OCI-LY7 (cell line): Measurements from ENCODE around the gene CRTAC1. TPM values are rescaled to one million over a fixed set of nuclear protein-coding genes. Genes with fewer than 3 reads are reported as not detected.

Source experiments
- BruUV-seq: library from RNA; stranded (reverse); fragments of 400-500 nt; replicated peaks from 2 replicates; lab custom pipeline; 2021; lab: Mats Ljungman, UMichigan
- CTCF ChIA-PET: fragments of 300-600 bp; sonication (Branson Sonifier 250); formaldehyde crosslinking; loops from one replicate; lab custom pipeline; 2022; ENCODE audit warnings: antibody characterized with exemption; ENCODE audit not compliant: unreplicated experiment; lab: Charles Lee
- POLR2A ChIA-PET: fragments of 300-600 bp; sonication (Branson Sonifier 250); formaldehyde crosslinking; loops from one replicate; lab custom pipeline; 2022; ENCODE audit warnings: antibody characterized with exemption; lab: Charles Lee
- DNase-seq: peaks from one replicate; pipeline ENCODE4 v3.0.0-alpha.2; 2015; ENCODE audit warnings: low spot score
- H2AFZ ChIP-seq: fragments of 200-600 bp; sonication (generic), shearing (Covaris generic); 2 replicates; pipeline ENCODE4 v1.6.1; 2014; ENCODE audit warnings: mild to moderate bottlenecking, antibody characterized with exemption, low read length, moderate library complexity
- H3K27ac ChIP-seq: fragments of 200-600 bp; sonication (generic); 2 replicates; pipeline ENCODE4 v1.5.1; 2014; ENCODE audit warnings: mixed run types, low read depth, mild to moderate bottlenecking, moderate library complexity, low read length, inconsistent platforms; ENCODE audit not compliant: poor library complexity, severe bottlenecking
- H3K36me3 ChIP-seq: fragments of 200-600 bp; sonication (generic); 2 replicates; pipeline ENCODE4 v1.6.1; 2014; ENCODE audit warnings: mild to moderate bottlenecking, antibody characterized with exemption, low read length, moderate library complexity, mixed read lengths; ENCODE audit not compliant: insufficient read depth
- H3K4me1 ChIP-seq: fragments of 200-600 bp; sonication (generic); 2 replicates; pipeline ENCODE4 v1.5.1; 2014; ENCODE audit warnings: mild to moderate bottlenecking, low read length; ENCODE audit not compliant: insufficient read depth, poor library complexity, severe bottlenecking
- H3K4me2 ChIP-seq: fragments of 200-600 bp; sonication (generic); 2 replicates; pipeline ENCODE4 v1.6.1; 2014; ENCODE audit warnings: mild to moderate bottlenecking, low read length
- H3K4me3 ChIP-seq: fragments of 200-600 bp; sonication (generic); 2 replicates; pipeline ENCODE4 v1.5.1; 2014; ENCODE audit warnings: mild to moderate bottlenecking, low read depth, low read length; ENCODE audit not compliant: poor library complexity, severe bottlenecking
- H3K79me2 ChIP-seq: fragments of 200-600 bp; sonication (generic); 2 replicates; pipeline ENCODE4 v1.6.1; 2016; ENCODE audit warnings: low read depth, mild to moderate bottlenecking, low read length, moderate library complexity, mixed read lengths; ENCODE audit not compliant: insufficient read depth
- H3K9me2 ChIP-seq: fragments of 200-600 bp; sonication (generic); 2 replicates; pipeline ENCODE4 v1.6.1; 2016; ENCODE audit warnings: mild to moderate bottlenecking, low read length, mixed read lengths; ENCODE audit not compliant: insufficient read depth
- H3K9me3 ChIP-seq: fragments of 200-600 bp; sonication (generic); 2 replicates; pipeline ENCODE4 v1.6.1; 2014; ENCODE audit warnings: mild to moderate bottlenecking, mixed run types, low read length, mixed read lengths
- H4K20me1 ChIP-seq: fragments of 200-600 bp; sonication (generic); 2 replicates; pipeline ENCODE4 v1.6.1; 2014; ENCODE audit warnings: mild to moderate bottlenecking, antibody characterized with exemption, low read length, moderate library complexity, mixed read lengths; ENCODE audit not compliant: insufficient read depth
- CTCF ChIP-seq: fragments of 200-600 bp; sonication (generic); conservative IDR thresholded peaks from 2 replicates; pipeline ENCODE4 v1.5.1; 2014; ENCODE audit warnings: mild to moderate bottlenecking, antibody characterized with exemption, low read length, moderate library complexity, mixed read lengths
- EZH2phosphoT487 ChIP-seq: fragments of 200-600 bp; sonication (generic); IDR thresholded peaks from 2 replicates; pipeline ENCODE4 v1.6.1; 2018; ENCODE audit warnings: low read depth, borderline replicate concordance, mild to moderate bottlenecking, mixed run types, antibody characterized with exemption, low read length, moderate library complexity, mixed read lengths
- intact Hi-C: fragments of 100-400 bp; cut with micrococcal nuclease; formaldehyde crosslinking; loops from one replicate; pipeline ENCODE4 v1.10.0; 2022; ENCODE audit not compliant: unreplicated experiment
- total RNA-seq, 2 experiments: library from RNA; depleted of rRNA in 1 of 2; stranded (reverse); fragments of >200 nt in 1 of 2; shearing (Covaris generic) in 1 of 2; gene quantifications; 2 replicates each; pipeline ENCODE4 v1.2.3, GENCODE V29; 2014 to 2022

The CRTAC1 gene
- total RNA-seq, 2 experiments from 2014 or later, result not detected

GRCh38 chr10:97940534-97940933 is 89.9 kb downstream of the CRTAC1 start:
- Histone ChIP-seq H2AFZ (no peak overlapping the region), H3K9me3 (no peaks in the 10 kb centered on the region), H3K27ac (no peak overlapping the region), H4K20me1 (no peaks in the 10 kb centered on the region), H3K4me3 (no peak overlapping the region), H3K4me1 (no peaks in the 10 kb centered on the region), H3K9me2 (no peaks in the 10 kb centered on the region), H3K79me2 (no peaks in the 10 kb centered on the region), H3K36me3 (no peaks in the 10 kb centered on the region), H3K4me2 (no peak overlapping the region)
- POLR2A ChIA-PET, result no interaction called here
- intact Hi-C loops, result no loop called here
- DNase-seq, result no peak
- CTCF ChIA-PET, result interaction anchor here (0.6 kb wide), 1 partner anchor 10 kb away, joined by 3 read pairs; no protein-coding TSS in a partner anchor
- TF ChIP-seq CTCF (no peak), EZH2phosphoT487 (no peak)
- BruUV-seq, result no TSS peak

GRCh38 chr10:97939446-97939990 is 90.9 kb downstream of the CRTAC1 start:
- intact Hi-C loops, result no loop called here
- TF ChIP-seq EZH2phosphoT487 (no peak), CTCF (no peak)
- Histone ChIP-seq H2AFZ (no peak overlapping the region), H3K4me2 (no peak overlapping the region), H3K9me3 (no peaks in the 10 kb centered on the region), H3K9me2 (no peaks in the 10 kb centered on the region), H4K20me1 (no peaks in the 10 kb centered on the region), H3K4me1 (no peaks in the 10 kb centered on the region), H3K27ac (no peak overlapping the region), H3K36me3 (no peaks in the 10 kb centered on the region), H3K79me2 (no peaks in the 10 kb centered on the region), H3K4me3 (no peak overlapping the region)
- no peak for DNase-seq
- BruUV-seq, result no TSS peak
- CTCF ChIA-PET, result no interaction called here
- POLR2A ChIA-PET, result no interaction called here

- no peak overlapping the region for H3K4me3 ChIP-seq
- H3K4me1 ChIP-seq, result no peaks in the 10 kb centered on the region
- no peak for TF ChIP-seq EZH2phosphoT487
- no peak for TF ChIP-seq CTCF
- intact Hi-C loops, result no loop called here
- no peak for DNase-seq
- no peaks in the 10 kb centered on the region for H3K9me3 ChIP-seq
- H3K36me3 ChIP-seq, result no peaks in the 10 kb centered on the region
- CTCF ChIA-PET, result no interaction called here
- H2AFZ ChIP-seq, result no peak overlapping the region
- POLR2A ChIA-PET, result no interaction called here
- H3K4me2 ChIP-seq, result no peak overlapping the region
- no peaks in the 10 kb centered on the region for H4K20me1 ChIP-seq
- no peaks in the 10 kb centered on the region for H3K79me2 ChIP-seq
- no TSS peak for BruUV-seq
- no peaks in the 10 kb centered on the region for H3K9me2 ChIP-seq
- H3K27ac ChIP-seq, result no peak overlapping the region
Measured at GRCh38 chr10:97937928-97938327, 92.5 kb downstream of the CRTAC1 start.
